PC-3 (cell line): ENCODE data around the gene PLEKHG2. TPM values are rescaled to one million over a fixed set of nuclear protein-coding genes. Genes with fewer than 3 reads are reported as not detected.

Source experiments
- ATAC-seq: fragments of 200-7000 bp; cut with Tn5 transposase; 2 replicates; pipeline ENCODE4 v1.9.1; 2020; ENCODE audit warnings: mild to moderate bottlenecking, moderate library complexity
- BruUV-seq: library from RNA; stranded (reverse); fragments of 400-500 nt; replicated peaks from 2 replicates; lab custom pipeline; 2021; lab: Mats Ljungman, UMichigan
- CTCF ChIA-PET: fragments of 300-600 bp; sonication (Branson Sonifier 250); formaldehyde crosslinking; loops from one replicate; lab custom pipeline; 2022; ENCODE audit warnings: antibody characterized with exemption; lab: Charles Lee
- POLR2A ChIA-PET: fragments of 300-600 bp; sonication (Branson Sonifier 250); formaldehyde crosslinking; loops from one replicate; lab custom pipeline; 2022; ENCODE audit warnings: antibody characterized with exemption; ENCODE audit not compliant: unreplicated experiment; lab: Charles Lee
- DNase-seq: peaks from one replicate; pipeline ENCODE4 v3.0.0-alpha.2; 2015
- H2AFZ ChIP-seq: fragments of 300-600 bp; sonication (generic); 2 replicates; pipeline ENCODE4 v1.6.0; 2016; ENCODE audit warnings: antibody characterized with exemption, low read length
- H3F3A ChIP-seq: fragments of 300-600 bp; sonication (generic); one replicate; pipeline ENCODE4 v1.6.0; 2017; ENCODE audit warnings: antibody characterized with exemption, low read length, control low read depth, mild to moderate bottlenecking; ENCODE audit not compliant: unreplicated experiment
- H3K27ac ChIP-seq: fragments of 300-600 bp; sonication (generic); 2 replicates; pipeline ENCODE4 v1.5.1; 2016; ENCODE audit warnings: mild to moderate bottlenecking, low read length
- H3K27me3 ChIP-seq: fragments of 300-600 bp; sonication (generic); 2 replicates; pipeline ENCODE4 v1.6.1; 2016; ENCODE audit warnings: low read length, mixed read lengths
- H3K36me3 ChIP-seq: fragments of 300-600 bp; sonication (generic); 2 replicates; pipeline ENCODE4 v1.6.1; 2016; ENCODE audit warnings: low read depth, mixed run types, low read length, mixed read lengths
- H3K4me1 ChIP-seq: fragments of 300-600 bp; sonication (generic); 2 replicates; pipeline ENCODE4 v1.5.1; 2016; ENCODE audit warnings: low read length; ENCODE audit not compliant: insufficient read depth
- H3K4me2 ChIP-seq: fragments of 300-600 bp; sonication (generic); 2 replicates; pipeline ENCODE4 v1.6.0; 2016; ENCODE audit warnings: low read length
- H3K4me3 ChIP-seq: fragments of 300-600 bp; sonication (generic); 2 replicates; pipeline ENCODE4 v1.5.1; 2016; ENCODE audit warnings: mild to moderate bottlenecking, low read length, mixed read lengths
- H3K79me2 ChIP-seq: fragments of 300-600 bp; sonication (generic); 2 replicates; pipeline ENCODE4 v1.6.1; 2017; ENCODE audit warnings: low read length, mixed read lengths
- H3K9ac ChIP-seq: fragments of 300-600 bp; sonication (generic); 2 replicates; pipeline ENCODE4 v1.6.0; 2016; ENCODE audit warnings: mild to moderate bottlenecking, low read length
- H3K9me2 ChIP-seq: fragments of 300-600 bp; sonication (generic); replicated peaks from 2 replicates; pipeline ENCODE4 v1.6.1; 2016; ENCODE audit warnings: mixed run types, low read length, mixed read lengths
- H3K9me3 ChIP-seq: fragments of 300-600 bp; sonication (generic); 2 replicates; pipeline ENCODE4 v1.6.1; 2016; ENCODE audit warnings: low read length, mixed read lengths
- H4K20me1 ChIP-seq: fragments of 300-600 bp; sonication (generic); 2 replicates; pipeline ENCODE4 v1.6.1; 2016; ENCODE audit warnings: low read length, mixed read lengths
- CTCF ChIP-seq: fragments of 300-600 bp; sonication (generic); conservative IDR thresholded peaks from 2 replicates; pipeline ENCODE4 v1.5.1; 2017; ENCODE audit warnings: antibody characterized with exemption, low read depth, mild to moderate bottlenecking, low read length
- EZH2 ChIP-seq: fragments of 300-600 bp; sonication (generic); IDR thresholded peaks from one replicate; pipeline ENCODE4 v1.6.1; 2017; ENCODE audit warnings: antibody characterized with exemption, mild to moderate bottlenecking, low read length; ENCODE audit not compliant: unreplicated experiment
- EZH2phosphoT487 ChIP-seq: fragments of 300-600 bp; sonication (generic); IDR thresholded peaks from 2 replicates; pipeline ENCODE4 v1.6.1; 2018; ENCODE audit warnings: mild to moderate bottlenecking, antibody characterized with exemption, low read length, borderline replicate concordance
- intact Hi-C: fragments of 100-400 bp; cut with micrococcal nuclease; formaldehyde crosslinking; loops from 2 replicates; pipeline ENCODE4 v1.9.0; 2023
- total RNA-seq: library from RNA; depleted of rRNA; stranded (reverse); fragments of >200 nt; gene quantifications from 2 replicates; pipeline ENCODE4 v1.2.3, GENCODE V29; 2014

The PLEKHG2 gene
- total RNA-seq, 1 experiment from 2014 or later, result 8.3 TPM

- Histone ChIP-seq H3K4me1 (peaks cover 32% of the 10 kb centered on the region), H3K9ac (peak overlapping the region; percentile 100), H2AFZ (no peak overlapping the region), H3K36me3 (peaks cover 30% of the 10 kb centered on the region), H3K9me3 (no peaks in the 10 kb centered on the region), H3K4me3 (peak overlapping the region; percentile 95), H3K27ac (peak overlapping the region; percentile 100), H4K20me1 (peaks cover 21% of the 10 kb centered on the region), H3K27me3 (no peaks in the 10 kb centered on the region), H3K79me2 (peaks cover 32% of the 10 kb centered on the region), H3K9me2 (no peaks in the 10 kb centered on the region), H3K4me2 (peak overlapping the region; percentile 87), H3F3A (peaks cover 27% of the 10 kb centered on the region)
- intact Hi-C loops, result no loop called here
- ChIA-PET CTCF (no interaction called here), POLR2A (no interaction called here)
- ATAC-seq, result no peak
- no peak for TF ChIP-seq EZH2phosphoT487
- no peak for TF ChIP-seq EZH2
- TF ChIP-seq CTCF, result no peak
- no TSS peak for BruUV-seq
- DNase-seq, result no peak
These were observed 21.9 kb downstream of the PLEKHG2 start for GRCh38 chr19:39434123-39435076.

GRCh38 chr19:39435499-39436349 is 23.3 kb downstream of the PLEKHG2 start, which contains the start of gene RPS16:
Gene RPS16 (minus strand): TSS chr19:39435949. CDS start chr19:39435895, 54 bp downstream.
- no TSS peak for BruUV-seq

More at GRCh38 chr19:39435499-39436349, 23.3 kb downstream of the PLEKHG2 start, which contains the start of gene RPS16:
- Histone ChIP-seq H3K4me3 (peak within 1 kb of the TSS; percentile 95), H3F3A (peaks cover 27% of the 10 kb centered on the region), H2AFZ (0 out of 2 replicates have a peak within 1 kb of the TSS, but pooled peaks have one; percentile 29), H3K9me2 (no peaks in the 10 kb centered on the region), H3K27ac (peak within 1 kb of the TSS; percentile 100), H3K4me2 (peak within 1 kb of the TSS; percentile 99), H3K36me3 (peaks cover 30% of the 10 kb centered on the region), H4K20me1 (peaks cover 21% of the 10 kb centered on the region), H3K27me3 (no peaks in the 10 kb centered on the region), H3K79me2 (peaks cover 32% of the 10 kb centered on the region), H3K9ac (peak within 1 kb of the TSS; percentile 100), H3K9me3 (no peaks in the 10 kb centered on the region), H3K4me1 (peaks cover 27% of the 10 kb centered on the region)
- DNase-seq (peak; percentile 95), ATAC-seq (peak; percentile 87)
- POLR2A ChIA-PET, result interaction anchor here (0.6 to 1.0 kb wide), 11 partner anchors 10 to 1131 kb away, joined by 3 to 6 read pairs (median 4); partner anchors contain the start of genes DYRK1B and SUPT5H
- CTCF ChIA-PET, result interaction anchor here (0.6 kb wide), 1 partner anchor 38 kb away, joined by 3 read pairs; no protein-coding TSS in a partner anchor
- TF ChIP-seq EZH2phosphoT487 (no peak), EZH2 (no peak), CTCF (no peak)
- intact Hi-C loops, result no loop called here
